ENCODE measurements around the gene COMMD8. TPM values are rescaled to one million over a fixed set of nuclear protein-coding genes. Genes with fewer than 3 reads are reported as not detected.

The COMMD8 gene
- total and polyA plus RNA-seq, 8 donors, result 2.6 to 25.1 (median 11.8) TPM; not detected in 1

- no peaks in the 10 kb centered on the region for H3K9me3 ChIP-seq
- peak overlapping the region; percentile 65 to 93 (median 88) for H3K4me3 ChIP-seq
- H3K27ac ChIP-seq, result peak overlapping the region; percentile 87 to 94 (median 91)
- 2 to 10% (median 4%) methylated on average over 6 of the region's 6 CpGs for WGBS, 5 donors
- intact Hi-C loops (cut with DNase I; ENCODE audit: low total_unique reads), result no loop called here
- DNase-seq, result no peak
- TF ChIP-seq, protein P1, sequence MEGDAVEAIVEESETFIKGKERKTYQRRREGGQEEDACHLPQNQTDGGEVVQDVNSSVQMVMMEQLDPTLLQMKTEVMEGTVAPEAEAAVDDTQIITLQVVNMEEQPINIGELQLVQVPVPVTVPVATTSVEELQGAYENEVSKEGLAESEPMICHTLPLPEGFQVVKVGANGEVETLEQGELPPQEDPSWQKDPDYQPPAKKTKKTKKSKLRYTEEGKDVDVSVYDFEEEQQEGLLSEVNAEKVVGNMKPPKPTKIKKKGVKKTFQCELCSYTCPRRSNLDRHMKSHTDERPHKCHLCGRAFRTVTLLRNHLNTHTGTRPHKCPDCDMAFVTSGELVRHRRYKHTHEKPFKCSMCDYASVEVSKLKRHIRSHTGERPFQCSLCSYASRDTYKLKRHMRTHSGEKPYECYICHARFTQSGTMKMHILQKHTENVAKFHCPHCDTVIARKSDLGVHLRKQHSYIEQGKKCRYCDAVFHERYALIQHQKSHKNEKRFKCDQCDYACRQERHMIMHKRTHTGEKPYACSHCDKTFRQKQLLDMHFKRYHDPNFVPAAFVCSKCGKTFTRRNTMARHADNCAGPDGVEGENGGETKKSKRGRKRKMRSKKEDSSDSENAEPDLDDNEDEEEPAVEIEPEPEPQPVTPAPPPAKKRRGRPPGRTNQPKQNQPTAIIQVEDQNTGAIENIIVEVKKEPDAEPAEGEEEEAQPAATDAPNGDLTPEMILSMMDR (IDR thresholded peaks at IDR 0.05), result no peak
- TF ChIP-seq POLR2A (IDR thresholded peaks at IDR 0.05) (no peak), POLR2AphosphoS5 (IDR thresholded peaks at IDR 0.05) (no peak), EP300 (IDR thresholded peaks at IDR 0.05) (no peak)
- no peaks in the 10 kb centered on the region for H3K27me3 ChIP-seq
- peaks cover 0 to 21% (median 11%) of the 10 kb centered on the region in 4 donors for H3K36me3 ChIP-seq
- peaks cover 7 to 23% (median 11%) of the 10 kb centered on the region in 4 donors for H3K4me1 ChIP-seq
Observed at GRCh38 chr4:47462799-47463234, 685 bp downstream of the COMMD8 start.

DNA sequence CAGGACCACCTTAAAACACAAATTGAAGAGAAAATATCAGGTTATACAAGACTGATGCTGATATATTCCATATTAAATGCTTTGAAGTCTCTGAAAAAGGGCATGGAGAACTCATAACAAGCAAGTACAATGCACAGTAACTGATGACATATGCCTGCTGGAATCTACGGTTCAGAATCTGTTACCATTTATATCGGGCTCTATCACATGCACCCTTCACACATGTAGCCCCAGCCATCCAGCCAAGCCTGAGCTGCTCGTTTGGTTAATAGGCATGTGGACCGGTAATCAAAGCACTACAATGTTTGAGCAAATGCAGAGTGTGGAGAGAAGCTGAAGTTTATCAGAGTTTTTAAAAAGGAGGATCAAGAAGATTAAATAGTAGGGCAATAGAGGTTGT, 11.8 kb downstream of the COMMD8 start:
- no peak for DNase-seq
- Histone ChIP-seq H3K4me1 (no peaks in the 10 kb centered on the region), H3K9me3 (no peaks in the 10 kb centered on the region), H3K27ac (no peak overlapping the region), H3K27me3 (no peaks in the 10 kb centered on the region), H3K4me3 (no peak overlapping the region), H3K36me3 (peaks cover 15 to 71% (median 59%) of the 10 kb centered on the region in 4 donors)
- 54 to 70% (median 68%) methylated on average over 4 of the region's 4 CpGs for whole genome bisulfite sequencing, 5 donors
- intact Hi-C loops (cut with DNase I; ENCODE audit: low total_unique reads), result no loop called here
- TF ChIP-seq POLR2AphosphoS5 (IDR thresholded peaks at IDR 0.05) (no peak), EP300 (IDR thresholded peaks at IDR 0.05) (no peak), POLR2A (IDR thresholded peaks at IDR 0.05) (no peak)
- TF ChIP-seq, protein P1 (IDR thresholded peaks at IDR 0.05), result no peak

GRCh38 chr4:47444031-47444430, 19.5 kb downstream of the COMMD8 start:
- no peaks in the 10 kb centered on the region for H3K36me3 ChIP-seq
- 87 to 98% (median 94%) methylated on average over 2 of the region's 2 CpGs for WGBS, 5 donors
- intact Hi-C loops (cut with DNase I; ENCODE audit: low total_unique reads), result no loop called here

GRCh38 chr4:47442980-47443379, 20.5 kb downstream of the COMMD8 start:
- Histone ChIP-seq H3K4me1 (no peaks in the 10 kb centered on the region), H3K4me3 (no peak overlapping the region), H3K27me3 (no peaks in the 10 kb centered on the region), H3K9me3 (no peaks in the 10 kb centered on the region), H3K36me3 (no peaks in the 10 kb centered on the region), H3K27ac (no peak overlapping the region)
- intact Hi-C loops (cut with DNase I; ENCODE audit: low total_unique reads), result no loop called here
- TF ChIP-seq POLR2A (IDR thresholded peaks at IDR 0.05) (no peak), POLR2AphosphoS5 (IDR thresholded peaks at IDR 0.05) (no peak), EP300 (IDR thresholded peaks at IDR 0.05) (no peak)
- TF ChIP-seq, protein P1 (IDR thresholded peaks at IDR 0.05), result no peak
- 68 to 80% (median 78%) methylated on average over 5 of the region's 5 CpGs for WGBS, 5 donors
- DNase-seq, result no peak

More at GRCh38 chr4:47444031-47444430, 19.5 kb downstream of the COMMD8 start:
- no peaks in the 10 kb centered on the region for H3K27me3 ChIP-seq
- H3K4me1 ChIP-seq, result no peaks in the 10 kb centered on the region
- H3K27ac ChIP-seq, result no peak overlapping the region
- DNase-seq, result no peak
- no peaks in the 10 kb centered on the region for H3K9me3 ChIP-seq
- TF ChIP-seq POLR2AphosphoS5 (IDR thresholded peaks at IDR 0.05), result no peak
- no peak for TF ChIP-seq EP300 (IDR thresholded peaks at IDR 0.05)
- TF ChIP-seq, protein P1 (IDR thresholded peaks at IDR 0.05), result no peak
- no peak for TF ChIP-seq POLR2A (IDR thresholded peaks at IDR 0.05)
- no peak overlapping the region for H3K4me3 ChIP-seq
